GM12892 (cell line): ENCODE measurements around the gene NOX4.
"Not testable (repeated sequence)": the region's sequence is repeated elsewhere in the genome, so short reads cannot be mapped to it uniquely, and the experiment has no call there.

Experiments
- POLR2A ChIP-seq: IDR thresholded peaks from 2 replicates; pipeline ENCODE4 v1.6.1; 2011; ENCODE audit warnings: low read depth, low read length, control low read depth
- POLR2AphosphoS5 ChIP-seq: IDR thresholded peaks from 2 replicates; pipeline ENCODE4 v1.6.1; 2011; ENCODE audit warnings: low read depth, low read length, control low read depth
- TAF1 ChIP-seq: IDR thresholded peaks from 2 replicates; pipeline ENCODE4 v1.6.1; 2011; ENCODE audit warnings: low read depth, mild to moderate bottlenecking, control low read depth, low read length, borderline replicate concordance

DNA sequence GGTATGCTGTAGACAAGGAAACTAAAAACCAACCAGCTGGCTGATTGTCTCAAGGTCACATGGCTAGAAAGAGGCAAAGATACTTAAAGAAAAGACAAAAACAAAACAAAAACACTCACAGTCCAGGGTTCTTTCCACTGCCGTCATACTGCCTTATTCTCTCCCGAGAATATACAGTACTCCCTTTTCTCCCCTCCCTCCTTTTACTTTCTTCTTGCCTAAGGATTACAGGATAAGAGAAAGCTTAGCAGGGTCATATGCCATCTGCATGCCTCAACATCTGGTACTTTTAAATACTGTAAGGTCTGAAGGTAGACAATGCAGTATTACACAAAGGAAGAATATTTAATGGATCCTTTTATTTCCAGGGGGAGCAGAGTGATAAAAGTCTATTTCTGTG lies 126.3 kb downstream of the NOX4 start:
- not testable (repeated sequence) for TF ChIP-seq POLR2A, POLR2AphosphoS5, TAF1
